HG03575 (cell line): Measurements from ENCODE around the gene LIPE.

Source experiments
- ATAC-seq: cut with Tn5 transposase; IDR thresholded peaks from one replicate; pipeline ENCODE4 v1.9.1; 2021; ENCODE audit not compliant: unreplicated experiment, insufficient number of reproducible peaks, low FRiP score; ENCODE audit errors: extremely low read depth

Gene LIPE

DNA sequence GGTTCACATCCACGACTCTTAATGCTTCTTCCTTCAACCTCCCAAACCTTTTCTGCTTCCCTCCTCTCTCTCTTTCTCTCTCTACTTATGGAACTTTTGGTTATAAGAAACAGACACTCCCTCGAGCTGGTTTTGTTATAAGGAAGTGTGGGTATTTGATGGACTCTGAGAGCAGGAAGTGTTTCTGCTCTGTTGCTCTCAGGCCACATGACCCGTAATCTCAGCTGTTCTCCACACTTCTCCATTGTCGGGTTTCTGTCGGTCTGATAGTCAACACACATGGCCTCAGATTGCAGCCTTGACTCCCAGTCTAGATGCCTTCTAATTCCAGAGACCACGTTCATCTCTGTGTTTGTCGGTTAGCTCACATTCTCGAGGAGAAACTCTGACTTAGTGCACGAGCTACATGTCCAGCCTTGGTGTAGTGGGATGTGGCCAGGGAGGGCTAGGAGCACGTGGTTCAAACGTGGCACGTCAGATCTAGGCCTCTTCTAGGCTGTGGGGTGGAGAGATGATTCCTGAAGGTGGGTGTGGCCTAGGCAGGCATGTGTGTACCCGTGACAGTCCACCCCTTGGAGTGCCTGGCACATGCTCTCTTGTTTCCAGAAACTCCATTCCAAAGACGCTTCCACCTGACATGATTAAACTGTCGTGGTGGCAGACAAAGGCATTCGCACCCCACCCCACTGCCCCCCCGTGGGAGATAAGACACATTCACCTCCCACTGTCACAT is 63.4 kb downstream of the LIPE start:
- ATAC-seq, result no peak

DNA sequence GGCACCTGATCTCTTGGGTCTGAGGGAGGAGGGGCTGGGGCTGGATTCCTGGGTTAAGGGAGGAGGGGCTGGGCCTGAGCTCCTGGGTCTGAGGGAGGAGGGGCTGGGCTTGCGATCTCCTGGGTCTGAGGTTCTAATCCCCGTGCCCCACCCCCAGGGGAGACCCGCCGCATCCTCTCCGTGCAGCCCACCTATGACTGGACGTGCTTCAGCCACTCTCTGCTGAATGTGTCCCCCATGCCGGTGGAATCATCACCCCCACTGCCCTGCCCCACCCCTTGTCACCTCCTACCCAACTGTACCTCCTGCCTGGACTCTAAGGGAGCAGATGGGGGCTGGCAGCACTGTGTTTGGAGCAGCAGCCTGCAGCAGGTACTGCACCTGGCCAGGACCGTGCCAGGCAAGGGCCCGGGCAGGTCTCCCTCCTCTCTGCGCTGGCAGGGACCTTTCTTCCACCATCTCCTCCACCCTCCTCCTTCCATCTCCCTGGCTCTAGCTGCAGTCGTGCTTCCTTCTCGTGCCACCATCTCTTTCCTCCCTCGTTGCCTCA is 64.2 kb downstream of the LIPE start:
- no peak for ATAC-seq

- no peak for ATAC-seq
Measured at GRCh38 chr19:42362342-42362741, 64.8 kb downstream of the LIPE start.

- no peak for ATAC-seq
Measured at GRCh38 chr19:42361545-42361910, 65.7 kb downstream of the LIPE start.

- no peak for ATAC-seq
Measured at GRCh38 chr19:42360787-42361544, 66.2 kb downstream of the LIPE start.

GRCh38 chr19:42357290-42357689 is 69.9 kb downstream of the LIPE start:
- no peak for ATAC-seq

- ATAC-seq, result no peak
Measured at GRCh38 chr19:42356686-42357085, 70.5 kb downstream of the LIPE start.

DNA sequence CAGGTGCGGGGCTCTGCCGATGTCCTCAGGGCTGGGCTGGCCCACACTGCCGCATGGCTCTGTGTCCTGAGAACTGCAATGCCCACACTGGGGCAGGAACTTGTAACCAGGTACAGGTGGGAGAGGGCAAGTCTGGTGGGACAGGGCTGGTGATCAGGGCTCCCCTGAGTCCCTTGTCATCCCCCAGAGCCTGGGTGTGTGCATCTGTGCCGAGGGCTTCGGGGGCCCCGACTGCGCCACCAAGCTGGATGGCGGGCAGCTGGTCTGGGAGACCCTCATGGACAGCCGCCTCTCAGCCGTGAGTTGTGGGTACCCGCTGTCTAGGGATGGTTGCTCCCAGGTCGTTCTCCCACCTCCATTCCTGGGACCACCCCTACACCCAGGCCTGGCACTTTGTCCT is 71.3 kb downstream of the LIPE start:
- ATAC-seq, result no peak

GRCh38 chr19:42353341-42354015 is 73.7 kb downstream of the LIPE start:
- ATAC-seq, result no peak

DNA sequence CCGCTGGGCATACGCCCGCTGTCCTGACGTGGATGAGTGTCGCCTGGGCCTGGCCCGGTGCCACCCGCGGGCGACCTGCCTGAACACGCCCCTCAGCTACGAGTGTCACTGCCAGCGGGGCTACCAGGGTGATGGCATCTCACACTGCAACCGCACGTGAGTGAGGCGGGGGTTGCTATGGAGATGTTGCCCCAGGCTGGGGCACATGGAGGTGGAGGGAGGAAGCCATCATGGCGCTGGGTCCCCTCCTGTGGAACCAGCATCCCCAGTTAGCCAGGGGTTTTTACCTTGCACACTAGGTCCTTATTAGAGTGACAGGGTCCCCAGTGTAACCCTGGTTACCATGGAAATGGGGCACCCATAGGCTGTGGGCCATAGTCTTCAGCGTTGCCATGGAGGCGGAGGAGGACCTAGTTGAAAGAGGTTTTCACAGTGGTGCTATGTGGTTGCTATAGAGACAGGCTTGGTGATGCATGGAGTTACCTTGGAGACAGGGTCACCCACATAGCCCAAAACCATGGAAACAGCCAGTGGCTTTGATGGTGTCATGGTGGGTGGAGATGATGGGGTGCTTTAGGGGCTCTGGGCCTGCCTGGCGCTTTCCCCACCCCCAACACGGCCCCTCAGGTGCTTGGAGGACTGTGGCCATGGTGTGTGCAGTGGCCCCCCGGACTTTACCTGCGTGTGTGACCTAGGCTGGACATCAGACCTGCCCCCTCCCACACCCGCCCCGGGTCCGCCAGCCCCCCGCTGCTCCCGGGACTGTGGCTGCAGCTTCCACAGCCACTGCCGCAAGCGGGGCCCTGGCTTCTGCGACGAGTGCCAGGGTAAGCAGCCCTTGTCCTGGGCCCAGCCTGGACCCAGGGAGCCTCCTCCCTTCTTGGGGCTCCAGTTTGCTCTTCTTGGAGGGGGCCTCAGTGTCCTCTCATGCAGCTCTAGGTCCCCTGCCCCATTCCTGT is 74.6 kb downstream of the LIPE start:
- ATAC-seq, result no peak
